GM04503 (cell line): ENCODE data around the gene ENDOD1.
"Not testable (repeated sequence)": the region's sequence is repeated elsewhere in the genome, so short reads cannot be mapped to it uniquely, and the experiment has no call there.

ENCODE experiments used
- DNase-seq: peaks from one replicate; pipeline ENCODE4 v3.0.0-alpha.2; 2012; ENCODE audit warnings: low read depth

ENDOD1 gene, protein sequence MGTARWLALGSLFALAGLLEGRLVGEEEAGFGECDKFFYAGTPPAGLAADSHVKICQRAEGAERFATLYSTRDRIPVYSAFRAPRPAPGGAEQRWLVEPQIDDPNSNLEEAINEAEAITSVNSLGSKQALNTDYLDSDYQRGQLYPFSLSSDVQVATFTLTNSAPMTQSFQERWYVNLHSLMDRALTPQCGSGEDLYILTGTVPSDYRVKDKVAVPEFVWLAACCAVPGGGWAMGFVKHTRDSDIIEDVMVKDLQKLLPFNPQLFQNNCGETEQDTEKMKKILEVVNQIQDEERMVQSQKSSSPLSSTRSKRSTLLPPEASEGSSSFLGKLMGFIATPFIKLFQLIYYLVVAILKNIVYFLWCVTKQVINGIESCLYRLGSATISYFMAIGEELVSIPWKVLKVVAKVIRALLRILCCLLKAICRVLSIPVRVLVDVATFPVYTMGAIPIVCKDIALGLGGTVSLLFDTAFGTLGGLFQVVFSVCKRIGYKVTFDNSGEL

DNA sequence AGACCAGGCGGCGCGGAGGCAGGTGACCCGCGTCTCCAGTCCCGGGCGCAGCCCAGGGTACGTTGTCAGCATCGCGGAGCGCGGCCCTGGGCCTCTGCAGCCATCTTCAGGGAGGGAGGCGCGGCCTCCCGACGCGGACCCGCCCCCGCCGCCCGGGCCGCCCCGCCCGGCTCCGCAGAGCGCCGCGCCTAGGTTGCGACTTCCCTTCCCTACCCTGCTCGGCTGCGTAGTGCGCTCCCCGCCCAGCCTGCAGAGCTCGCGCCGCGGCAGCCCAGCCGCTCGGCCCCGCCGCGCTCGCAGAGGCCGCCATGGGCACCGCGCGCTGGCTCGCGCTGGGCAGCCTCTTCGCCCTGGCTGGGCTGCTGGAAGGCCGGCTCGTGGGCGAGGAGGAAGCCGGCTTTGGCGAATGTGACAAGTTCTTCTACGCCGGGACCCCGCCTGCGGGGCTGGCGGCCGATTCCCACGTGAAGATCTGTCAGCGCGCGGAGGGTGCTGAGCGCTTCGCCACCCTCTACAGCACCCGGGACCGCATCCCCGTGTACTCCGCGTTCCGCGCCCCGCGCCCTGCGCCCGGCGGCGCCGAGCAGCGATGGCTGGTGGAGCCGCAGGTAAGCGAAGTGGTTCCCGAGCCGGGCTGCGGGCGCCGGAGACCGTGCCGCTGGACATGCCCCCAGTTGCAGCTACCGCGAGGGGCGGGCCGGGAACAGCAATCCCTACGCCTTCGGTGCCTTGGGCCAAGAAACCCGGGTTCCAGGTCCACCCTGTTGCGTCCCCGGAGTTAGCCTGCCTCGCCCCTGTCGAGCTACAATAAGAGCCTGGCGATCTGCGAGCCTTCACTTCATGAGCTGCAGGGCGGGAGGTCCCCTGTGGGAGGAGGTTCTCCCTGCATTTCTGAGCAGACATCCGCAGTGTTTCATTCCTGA is at the start of gene ENDOD1:
Gene ENDOD1, plus strand, starts transcription at position 227 of the 923 bp plus-strand sequence. Its CDS starts 82 bp downstream, at position 309.
- peak; percentile 36 for DNase-seq

DNA sequence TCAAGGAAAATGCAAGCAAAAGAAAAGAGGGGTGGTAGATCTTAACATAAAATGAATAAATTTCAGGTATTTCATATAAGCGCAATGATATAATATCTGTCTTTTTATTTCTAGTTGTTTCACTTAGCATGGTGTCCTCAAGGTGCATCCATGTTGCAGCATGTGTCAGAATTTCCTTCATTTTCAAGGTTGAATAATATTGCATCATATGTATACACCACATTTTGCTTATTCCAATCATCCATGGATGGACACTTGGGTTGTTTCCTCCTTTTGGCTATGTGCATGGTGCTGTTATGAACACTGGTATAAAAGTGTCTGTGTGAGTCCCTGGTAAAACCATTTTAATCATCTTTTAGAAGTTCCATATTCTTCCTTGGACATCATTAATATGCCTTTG is 47.4 kb upstream of the ENDOD1 start:
- no peak for DNase-seq

DNA sequence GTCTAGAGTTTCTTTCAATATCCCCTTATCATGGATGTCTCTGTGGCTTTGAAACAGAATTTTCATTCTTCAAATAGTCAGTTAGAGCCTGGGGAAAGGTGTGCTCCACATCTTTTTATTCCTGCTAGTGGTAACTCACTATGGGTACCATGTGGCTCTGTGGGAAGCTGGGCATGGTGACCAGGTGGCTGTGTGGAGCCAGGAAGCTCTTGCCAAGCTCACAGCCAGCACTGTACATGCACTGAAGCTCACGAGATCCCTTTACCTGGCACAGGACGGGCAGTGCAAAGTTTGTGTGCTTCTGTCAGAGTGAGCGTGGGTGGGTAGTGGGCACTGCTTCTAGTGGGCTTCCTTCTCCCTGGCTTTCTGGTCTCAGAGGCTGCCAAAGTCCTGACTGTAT is 46.7 kb upstream of the ENDOD1 start:
- no peak for DNase-seq

DNA sequence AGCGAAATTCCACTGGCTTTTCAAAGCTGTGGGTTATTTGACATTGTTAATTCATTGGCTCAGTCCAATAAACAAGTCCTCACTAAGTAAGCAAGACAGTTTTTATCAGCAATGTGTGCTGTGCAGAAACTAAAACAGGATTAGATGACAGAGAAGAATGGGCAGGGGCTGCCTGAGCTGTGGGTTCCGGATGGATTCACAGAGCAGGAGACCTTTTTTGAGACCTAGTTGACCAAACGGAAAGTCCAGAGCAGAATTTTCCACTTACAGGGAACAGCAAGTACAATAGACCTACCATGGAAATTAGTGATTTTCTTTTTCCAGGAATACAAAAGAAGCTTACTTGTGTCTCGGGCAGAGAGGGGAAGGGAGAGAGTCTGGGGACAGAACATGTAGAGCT is 45.6 kb upstream of the ENDOD1 start:
- no peak for DNase-seq

DNA sequence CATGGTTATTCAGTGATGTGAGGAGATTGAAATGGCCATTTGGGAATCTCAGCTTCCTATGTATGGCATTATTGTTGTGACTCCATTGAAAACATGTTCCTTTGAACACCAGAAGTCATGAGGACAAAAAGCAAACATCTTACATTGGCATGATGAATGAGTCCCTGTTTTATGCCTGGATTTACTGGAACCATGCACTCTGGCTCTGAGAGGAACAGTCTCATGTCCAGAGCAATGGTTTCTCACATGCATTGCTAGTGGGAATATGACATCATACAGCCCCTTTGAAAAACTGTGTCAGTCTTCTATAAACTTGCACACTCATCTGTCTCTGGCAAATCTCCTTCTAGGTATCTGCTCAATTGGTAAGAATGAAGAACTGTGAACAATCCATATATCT is 43.8 kb upstream of the ENDOD1 start:
- DNase-seq = no peak

DNA sequence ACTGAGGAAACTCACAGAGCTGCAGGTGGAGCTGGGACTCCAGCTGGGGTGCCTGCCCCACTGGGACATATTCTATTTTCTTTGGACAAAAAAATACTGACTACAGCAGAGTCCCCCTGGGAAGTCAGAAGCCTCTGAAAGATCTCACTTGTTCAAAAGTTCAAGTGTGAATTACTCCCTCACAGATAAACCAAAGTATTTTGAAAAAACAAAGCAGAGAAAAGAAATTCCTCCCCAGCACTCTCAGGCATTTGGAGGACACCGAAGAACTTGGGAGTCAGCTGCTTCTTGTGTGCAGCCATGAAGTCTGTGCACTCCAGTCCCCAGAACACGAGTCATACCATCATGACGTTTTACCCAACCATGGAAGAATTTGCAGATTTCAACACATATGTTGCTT is 40.5 kb upstream of the ENDOD1 start, which contains the start of gene KDM4F:
Gene KDM4F, plus strand, starts transcription at position 301 of the 400 bp plus-strand sequence.
- not testable (repeated sequence) for DNase-seq

DNA sequence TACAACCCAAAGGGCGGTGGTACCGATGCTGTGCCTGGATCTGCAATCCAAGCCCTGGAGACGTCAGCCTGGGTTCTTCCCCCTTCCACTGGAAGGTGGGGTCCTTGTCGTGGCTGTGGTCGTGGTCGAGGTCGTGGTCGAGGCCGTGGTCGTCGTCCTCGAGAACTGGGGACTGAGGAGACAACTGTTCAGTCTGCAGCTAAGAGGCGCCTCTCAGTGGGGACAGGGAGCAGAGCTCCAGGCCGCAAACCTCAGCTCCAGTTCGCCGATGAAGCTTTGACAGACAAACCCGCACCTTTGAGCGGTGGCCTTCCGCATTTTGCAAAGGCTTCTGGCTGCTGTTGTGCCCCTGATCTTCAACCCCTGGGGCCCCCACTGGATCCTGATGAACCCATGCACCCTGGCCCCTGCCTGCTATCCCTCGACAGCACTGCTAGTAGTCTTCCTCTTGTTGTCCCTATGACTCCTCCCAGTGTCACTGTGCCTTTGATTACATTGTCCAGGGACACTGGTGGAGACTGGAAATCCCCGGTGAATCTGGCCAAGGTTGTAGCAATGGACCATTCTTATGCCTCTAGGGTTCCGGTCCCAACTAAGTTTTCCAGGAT is 38.9 kb upstream of the ENDOD1 start:
- DNase-seq = no peak

DNA sequence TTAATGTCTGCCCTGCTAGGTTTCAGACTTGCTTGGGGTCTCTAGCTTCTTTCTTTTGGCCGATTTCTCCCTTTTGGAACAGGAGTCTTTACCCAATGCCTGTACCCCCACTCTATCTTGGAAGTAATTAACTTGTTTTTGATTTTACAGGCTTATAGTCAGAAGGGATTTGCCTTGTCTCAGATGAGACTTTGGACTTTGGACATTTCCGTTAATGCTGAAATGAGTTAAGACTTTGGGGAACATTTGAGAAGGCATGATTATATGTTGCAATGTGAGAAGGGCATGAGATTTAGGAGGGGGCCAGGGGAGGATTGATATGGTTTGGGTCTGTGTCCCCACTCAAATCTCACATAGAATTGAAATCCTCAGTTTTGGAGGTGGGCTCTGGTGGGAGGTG is 35.3 kb upstream of the ENDOD1 start:
- DNase-seq = no peak

DNA sequence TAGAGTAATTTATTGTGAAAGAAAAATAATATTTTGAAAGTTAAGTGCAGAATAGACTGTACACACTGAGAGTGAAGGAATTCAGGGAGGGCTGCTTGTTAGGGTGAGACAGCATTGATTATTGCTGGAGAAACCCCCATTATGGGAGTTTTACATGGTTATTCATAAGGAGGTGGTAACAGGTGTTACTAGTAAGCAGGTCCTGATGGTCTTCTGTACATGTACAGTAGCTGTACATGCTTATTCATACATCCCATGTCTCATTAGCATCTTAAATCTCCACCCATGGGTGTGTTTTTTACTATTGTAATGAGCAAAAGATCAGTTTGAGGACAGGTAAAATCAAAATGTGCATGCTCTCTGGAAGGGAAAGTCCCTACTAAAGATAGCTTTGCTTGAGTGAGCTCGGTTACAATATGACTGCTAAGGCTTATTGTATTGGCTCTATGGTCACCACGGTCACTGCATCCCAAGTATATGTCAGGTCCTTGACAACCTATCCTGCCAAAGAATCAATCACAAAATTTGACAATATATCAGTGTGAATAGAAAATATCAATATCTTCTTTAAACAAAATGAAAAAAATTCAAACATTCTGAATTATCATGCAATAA is 34.3 kb upstream of the ENDOD1 start:
- DNase-seq = no peak

DNA sequence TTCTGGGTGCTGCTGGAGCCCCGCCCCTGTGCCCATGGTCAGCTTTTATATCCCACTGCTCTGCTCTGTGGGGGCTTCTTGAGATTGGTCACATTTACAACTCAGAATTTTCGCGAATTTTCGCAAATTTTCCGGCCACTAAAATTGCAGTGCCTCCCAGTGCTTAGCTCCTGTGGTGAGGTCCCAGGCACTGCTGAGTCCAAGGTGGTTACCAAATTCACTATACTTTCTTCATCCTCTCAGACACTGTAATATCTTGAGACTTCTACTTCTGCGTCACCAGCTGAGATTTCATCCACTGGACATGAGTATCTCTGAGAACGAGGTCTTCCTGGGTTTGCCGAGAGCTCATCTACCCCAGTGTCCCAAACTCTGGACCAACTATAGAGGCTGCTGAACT is 31.7 kb upstream of the ENDOD1 start:
- no peak for DNase-seq

DNA sequence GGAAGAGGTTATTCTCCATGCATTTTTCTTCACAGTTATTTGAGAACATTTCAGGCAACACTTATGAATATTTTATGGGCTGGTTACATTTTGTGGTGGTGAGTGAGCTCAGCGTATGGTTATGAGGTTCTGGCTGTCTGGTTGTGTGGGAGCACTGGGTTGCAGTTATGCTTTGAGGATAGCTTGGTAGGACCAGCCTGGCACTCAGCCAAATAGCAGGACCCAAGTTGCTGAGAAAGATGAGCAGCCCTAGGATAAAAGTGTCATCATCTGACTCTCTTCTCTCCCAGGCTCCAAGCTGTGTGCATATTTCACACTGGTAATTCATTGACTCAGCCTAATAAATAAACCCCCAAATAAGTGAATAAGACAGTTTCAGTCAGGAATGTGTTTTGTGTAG is 31.0 kb upstream of the ENDOD1 start:
- DNase-seq = no peak

DNA sequence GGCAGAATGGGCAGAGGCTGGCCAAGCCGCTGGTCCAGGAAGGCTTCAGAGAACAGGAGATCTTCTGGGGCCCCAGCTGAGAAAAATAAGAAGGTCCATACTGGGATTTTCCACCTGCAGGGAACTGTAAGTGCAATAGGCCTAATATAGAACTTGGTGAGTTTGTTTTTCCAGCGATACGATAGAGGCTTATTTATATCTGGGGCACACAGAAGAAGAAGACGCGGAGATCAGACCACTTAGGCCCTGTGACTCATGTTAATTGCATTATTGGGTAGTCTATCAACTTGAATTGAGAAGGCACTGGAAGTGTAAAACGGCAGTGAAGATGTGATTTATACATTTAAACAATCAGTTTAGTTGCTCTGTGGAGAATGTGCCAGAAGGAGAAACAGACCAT is 30.6 kb upstream of the ENDOD1 start:
- DNase-seq = no peak

DNA sequence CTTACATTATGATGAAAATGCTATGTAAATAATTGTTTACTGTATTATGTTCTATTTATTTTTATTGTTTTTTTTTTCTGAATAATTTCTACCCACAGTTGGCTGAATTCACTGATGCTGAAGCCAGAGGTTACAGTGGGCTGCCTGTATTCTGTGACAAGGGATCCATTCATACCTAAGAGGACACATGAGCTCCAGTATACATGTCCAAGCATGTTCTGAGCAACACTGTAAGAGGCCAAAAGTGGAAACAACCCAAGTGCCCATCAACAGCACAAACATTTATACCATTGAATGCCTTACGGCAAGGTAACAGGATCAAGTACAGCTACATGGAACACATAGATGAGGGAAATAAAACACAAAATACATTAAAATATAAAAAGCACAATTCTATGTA is 24.3 kb upstream of the ENDOD1 start:
- DNase-seq = no peak

DNA sequence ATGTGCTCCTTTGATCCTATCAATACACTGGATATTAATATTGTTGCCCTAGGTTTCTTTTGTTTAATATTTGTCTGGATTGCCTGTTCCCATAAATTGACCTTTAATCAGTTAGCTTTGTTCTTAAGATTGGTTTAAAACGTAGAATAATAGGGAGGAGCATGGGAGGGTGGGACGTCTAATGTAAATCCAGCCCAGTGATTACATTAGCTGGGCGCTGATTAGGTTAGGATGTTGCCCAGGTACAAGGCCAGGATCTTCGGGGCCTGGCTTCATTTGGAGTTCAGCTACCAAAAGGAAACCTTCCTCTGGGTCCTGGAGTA is 23.0 kb upstream of the ENDOD1 start, which contains the start of gene SRSF8:
Gene SRSF8, plus strand, starts transcription at position 204 of the 323 bp plus-strand sequence. CDS start 308 bp downstream, outside the sequence.
- no peak for DNase-seq

DNA sequence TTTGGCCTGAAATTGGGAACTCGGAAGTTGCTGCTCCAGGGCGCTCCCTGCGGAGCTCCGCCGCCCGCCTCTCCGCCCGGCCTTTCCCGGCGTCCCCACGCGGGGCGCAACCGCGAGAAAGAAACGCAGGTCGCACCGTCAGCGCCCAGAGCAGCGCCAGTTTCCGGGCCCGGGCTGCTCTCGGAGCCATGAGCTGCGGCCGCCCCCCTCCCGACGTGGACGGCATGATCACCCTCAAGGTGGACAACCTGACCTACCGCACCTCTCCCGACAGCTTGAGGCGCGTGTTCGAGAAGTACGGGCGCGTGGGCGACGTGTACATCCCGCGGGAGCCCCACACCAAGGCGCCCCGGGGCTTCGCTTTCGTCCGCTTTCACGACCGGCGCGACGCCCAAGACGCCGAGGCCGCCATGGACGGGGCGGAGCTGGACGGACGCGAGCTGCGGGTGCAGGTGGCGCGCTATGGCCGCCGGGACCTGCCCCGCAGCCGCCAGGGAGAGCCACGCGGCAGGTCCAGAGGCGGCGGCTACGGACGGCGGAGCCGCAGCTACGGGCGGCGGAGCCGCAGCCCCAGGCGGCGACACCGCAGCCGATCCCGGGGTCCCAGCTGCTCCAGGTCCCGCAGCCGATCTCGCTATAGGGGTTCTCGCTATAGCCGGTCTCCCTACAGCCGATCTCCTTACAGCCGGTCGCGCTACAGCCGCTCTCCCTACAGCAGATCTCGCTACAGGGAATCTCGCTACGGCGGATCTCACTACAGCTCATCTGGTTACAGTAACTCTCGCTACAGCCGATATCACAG is 22.4 kb upstream of the ENDOD1 start:
- peak; percentile 25 for DNase-seq

DNA sequence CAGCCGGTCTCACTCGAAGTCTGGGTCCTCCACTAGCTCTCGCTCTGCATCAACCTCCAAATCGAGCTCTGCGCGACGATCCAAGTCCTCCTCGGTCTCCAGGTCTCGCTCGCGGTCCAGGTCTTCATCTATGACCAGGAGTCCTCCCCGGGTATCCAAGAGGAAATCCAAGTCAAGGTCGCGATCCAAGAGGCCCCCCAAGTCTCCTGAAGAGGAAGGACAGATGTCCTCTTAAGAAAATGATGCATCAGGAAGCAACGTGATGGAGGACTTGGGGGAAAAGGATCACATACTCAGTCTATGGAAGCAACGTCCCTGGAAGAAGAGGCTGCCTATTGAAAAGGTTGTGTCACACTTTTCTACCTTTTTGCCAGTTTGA is 21.8 kb upstream of the ENDOD1 start:
- no peak for DNase-seq

DNA sequence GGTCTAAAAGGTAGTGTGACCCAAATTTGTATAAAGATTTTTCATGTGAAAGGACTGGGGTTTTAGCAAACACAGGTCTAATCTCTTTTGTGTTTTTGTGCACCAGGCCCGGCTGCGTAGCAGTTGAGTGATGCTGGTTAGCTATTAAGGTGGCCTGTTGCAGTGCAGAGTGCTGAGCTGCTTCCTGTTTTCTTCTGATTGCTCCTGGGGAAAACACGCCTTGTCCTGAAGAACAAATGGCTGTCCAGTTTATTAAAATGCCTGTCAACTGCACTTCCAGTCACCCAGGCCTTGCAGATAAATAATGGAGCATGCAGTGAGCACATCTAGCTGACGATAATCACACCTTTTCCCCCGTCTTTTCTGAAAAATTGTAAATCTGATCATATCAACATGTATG is 21.1 kb upstream of the ENDOD1 start:
- DNase-seq = peak; percentile 87

DNA sequence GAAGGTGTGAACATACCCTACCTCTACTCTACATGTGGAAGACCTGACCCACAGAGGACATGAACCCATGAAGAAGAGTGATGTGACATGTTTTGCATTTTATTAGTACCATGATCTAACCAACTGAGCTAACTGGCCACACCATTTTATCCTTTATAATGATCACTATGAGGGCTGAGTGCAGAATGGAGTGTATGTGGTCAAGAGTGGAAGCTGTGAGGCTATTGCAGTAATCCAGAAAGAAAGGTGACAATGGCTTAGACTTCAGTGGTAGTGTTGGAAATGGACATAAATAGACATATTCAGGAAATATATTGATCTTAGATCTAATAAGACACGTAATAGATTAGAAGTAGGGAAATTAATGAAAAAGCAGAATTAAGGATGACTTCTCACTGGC is 19.2 kb upstream of the ENDOD1 start:
- DNase-seq = no peak

DNA sequence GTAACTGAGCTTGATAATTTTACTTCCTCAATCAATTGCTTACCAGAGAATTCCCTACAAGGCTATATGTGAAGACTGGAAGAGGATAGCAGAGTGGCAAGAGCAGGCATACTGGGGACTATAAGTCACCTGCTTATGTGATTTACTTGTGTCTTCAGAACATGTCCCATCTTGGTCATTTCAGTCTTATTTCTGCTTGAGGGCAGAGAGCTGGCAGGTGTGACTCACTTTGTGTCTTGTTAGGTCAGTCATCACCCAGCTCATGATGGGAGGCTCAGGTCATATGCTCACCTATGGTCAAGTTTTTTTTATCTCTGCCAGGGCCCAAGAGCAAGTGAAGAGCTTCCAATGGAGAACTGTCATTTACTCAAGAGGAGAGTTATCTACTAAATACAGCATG is 16.7 kb upstream of the ENDOD1 start:
- no peak for DNase-seq

DNA sequence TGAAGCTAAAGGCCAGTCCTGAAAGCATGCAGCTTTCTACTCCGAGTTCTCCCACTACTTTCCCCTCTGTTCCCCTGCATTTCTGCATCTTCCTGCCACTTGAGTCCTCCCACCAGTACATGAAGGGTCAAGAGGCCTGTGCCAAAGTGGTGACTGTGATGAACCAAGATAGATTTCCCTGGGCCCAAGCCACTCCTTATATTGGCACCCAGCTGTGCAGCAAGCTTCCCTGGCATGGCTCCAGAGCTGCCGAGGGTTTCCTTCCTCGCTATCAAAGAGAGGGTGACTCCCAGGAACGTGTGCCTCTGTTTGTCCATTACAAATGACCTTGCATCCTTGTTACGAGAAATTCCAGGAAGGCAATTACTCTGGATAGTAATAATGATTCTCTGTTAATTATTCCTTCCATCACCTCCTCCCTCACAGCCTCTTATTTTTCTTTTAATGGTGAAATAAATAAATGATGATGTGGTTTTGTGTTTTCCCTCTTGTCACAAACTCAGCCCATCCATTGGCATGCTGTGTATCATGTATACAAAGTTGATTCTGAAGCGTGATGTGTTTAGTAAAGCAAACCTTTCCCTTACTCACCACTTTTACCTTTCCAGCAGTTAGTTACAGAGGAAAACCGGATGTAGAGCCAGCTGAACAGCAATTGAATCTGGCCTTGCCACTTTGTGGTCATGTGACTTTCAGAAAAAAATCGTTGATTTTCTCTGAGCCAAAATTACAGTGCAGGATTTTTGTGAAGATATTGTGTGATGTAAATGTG is 14.7 kb upstream of the ENDOD1 start:
- DNase-seq = no peak
